Femur (tissue), 1 donor: Measurements from ENCODE around the gene TPGS1.
A peak's percentile ranks its signal among the peaks of the same experiment; 100 is the strongest.

Source experiments
- DNase-seq: peaks from one replicate; pipeline ENCODE4 v3.0.0-alpha.2; 2017

The TPGS1 gene

DNA sequence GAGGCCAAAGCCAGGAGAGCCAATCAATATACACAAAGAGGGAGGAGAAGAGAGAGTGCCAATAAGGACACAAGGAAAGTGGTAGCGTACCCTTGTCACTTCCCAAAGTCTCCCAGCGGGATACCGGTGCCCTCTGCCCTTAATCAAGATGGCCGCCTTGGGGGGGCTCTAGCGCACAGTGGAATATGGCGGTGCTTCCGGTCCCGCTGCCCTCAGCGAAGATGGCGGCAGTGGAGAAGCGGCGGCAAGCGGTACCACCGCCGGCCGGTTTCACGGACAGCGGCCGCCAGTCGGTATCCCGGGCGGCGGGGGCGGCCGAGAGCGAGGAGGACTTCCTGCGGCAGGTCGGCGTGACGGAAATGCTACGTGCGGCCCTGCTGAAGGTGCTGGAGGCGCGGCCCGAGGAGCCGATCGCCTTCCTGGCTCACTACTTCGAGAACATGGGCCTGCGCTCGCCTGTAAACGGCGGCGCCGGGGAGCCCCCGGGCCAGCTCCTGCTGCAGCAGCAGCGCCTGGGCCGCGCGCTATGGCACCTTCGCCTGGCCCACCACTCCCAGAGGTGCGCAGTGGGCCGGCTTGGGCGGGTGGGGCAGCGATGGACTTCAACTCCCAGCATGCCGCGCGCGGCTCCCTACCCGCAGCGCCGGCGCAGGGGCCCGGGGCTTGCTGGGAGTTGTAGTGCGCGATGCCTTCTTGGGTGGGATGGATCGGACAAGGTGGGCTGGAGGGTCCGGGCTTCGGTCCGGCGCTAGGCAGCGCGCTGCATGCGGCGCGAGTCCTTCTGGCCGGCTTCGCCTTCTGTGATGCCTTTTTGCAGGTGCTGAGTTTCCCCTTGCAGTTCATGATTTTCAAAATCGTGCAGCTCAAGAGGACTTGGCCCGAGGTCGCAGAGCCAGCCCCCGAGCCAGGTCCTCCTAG is at the start of gene TPGS1:
Gene TPGS1, plus strand, starts transcription at position 212 of the 918 bp plus-strand sequence. Its CDS starts 10 bp downstream, at position 222.
- DNase-seq = peak; percentile 86

- no peak for DNase-seq
Measured at GRCh38 chr19:457636-458035, 49.7 kb upstream of the TPGS1 start.

- DNase-seq = no peak
Measured at GRCh38 chr19:458091-459042, 48.9 kb upstream of the TPGS1 start.

DNA sequence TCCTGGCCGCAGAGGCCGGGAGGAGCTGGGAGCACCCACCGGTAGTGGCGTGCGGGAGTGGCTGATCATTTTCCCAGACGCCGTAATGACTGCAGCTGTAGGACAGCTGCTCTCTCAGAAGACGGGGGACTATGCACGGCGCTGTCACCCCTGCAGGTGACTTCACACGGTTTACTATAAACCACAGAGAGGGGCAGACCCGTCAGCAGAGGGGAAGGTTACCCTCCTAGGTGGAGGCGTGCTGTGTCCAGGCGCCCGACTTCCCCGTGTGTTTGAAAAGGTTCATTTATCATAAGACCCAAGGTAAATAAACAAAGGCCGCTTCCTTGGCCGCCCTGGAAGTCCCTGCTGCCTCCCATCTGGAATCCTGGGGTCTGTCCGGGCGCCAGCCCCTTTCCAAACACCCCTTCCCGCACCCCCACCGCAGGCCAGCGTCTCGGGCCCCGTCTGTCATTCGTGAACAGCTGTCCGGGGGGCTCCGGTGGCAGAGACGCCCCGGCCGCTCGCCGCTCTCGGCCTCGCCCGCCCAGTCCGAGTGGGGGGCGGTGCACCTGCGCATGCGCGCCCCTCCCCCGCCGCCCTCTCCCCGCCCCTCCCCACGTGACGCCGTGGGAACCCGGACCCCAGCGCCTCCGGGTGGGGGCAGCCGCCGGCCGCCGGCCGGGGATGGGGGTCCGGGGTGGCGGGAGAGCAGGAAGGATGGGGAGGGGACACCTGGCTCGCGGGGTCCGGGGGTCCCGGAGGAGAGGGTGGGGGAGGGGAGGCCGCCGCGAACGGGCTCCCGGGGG is 47.4 kb upstream of the TPGS1 start:
- DNase-seq = peak; percentile 85

DNA sequence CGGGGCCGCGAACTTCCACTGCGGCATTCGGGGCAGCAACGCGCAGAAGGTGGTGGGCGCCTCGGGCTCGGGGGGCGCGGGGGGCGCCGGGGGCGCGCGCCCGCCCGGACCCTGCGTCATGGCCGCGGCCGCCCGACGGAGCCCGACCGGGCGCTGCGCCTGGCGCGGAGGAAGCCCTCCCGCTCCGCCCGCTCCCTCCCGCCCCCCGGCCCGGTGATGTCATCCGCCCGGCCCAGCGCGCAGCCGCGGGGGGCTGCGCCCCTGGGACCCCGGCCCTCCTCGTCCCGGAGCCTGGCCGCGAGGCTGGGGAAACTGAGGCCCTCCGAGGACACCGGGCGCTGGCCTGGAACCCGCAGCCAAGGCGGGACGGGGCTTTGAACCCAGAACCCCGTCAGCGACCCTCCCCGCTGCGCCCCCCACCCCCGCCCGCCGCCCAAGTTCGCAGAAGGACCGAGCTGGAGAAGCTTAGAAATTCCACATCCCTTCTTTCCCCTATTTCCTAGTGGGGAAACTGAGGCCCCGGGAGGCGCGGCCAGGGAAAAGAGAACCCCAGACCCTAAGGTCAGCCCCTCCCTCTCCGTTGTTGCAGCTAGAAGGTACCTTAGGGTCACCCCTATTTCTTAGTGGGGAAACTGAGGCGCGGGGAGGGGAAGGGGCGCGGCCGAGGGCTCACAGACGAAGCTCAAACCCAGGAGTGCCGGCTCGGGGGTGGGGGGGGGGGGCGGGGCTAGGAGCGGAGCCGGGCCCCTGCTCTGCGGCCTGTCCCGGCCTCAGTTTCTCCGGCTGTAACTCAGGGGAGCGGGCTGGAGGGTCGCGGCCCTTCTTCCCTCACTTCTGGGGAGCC is 46.2 kb upstream of the TPGS1 start, which contains the start of gene SHC2:
Gene SHC2, minus strand, starts transcription at position 157 of the 844 bp plus-strand sequence. Its CDS starts 37 bp downstream, at position 120.
- peak; percentile 67 for DNase-seq

DNA sequence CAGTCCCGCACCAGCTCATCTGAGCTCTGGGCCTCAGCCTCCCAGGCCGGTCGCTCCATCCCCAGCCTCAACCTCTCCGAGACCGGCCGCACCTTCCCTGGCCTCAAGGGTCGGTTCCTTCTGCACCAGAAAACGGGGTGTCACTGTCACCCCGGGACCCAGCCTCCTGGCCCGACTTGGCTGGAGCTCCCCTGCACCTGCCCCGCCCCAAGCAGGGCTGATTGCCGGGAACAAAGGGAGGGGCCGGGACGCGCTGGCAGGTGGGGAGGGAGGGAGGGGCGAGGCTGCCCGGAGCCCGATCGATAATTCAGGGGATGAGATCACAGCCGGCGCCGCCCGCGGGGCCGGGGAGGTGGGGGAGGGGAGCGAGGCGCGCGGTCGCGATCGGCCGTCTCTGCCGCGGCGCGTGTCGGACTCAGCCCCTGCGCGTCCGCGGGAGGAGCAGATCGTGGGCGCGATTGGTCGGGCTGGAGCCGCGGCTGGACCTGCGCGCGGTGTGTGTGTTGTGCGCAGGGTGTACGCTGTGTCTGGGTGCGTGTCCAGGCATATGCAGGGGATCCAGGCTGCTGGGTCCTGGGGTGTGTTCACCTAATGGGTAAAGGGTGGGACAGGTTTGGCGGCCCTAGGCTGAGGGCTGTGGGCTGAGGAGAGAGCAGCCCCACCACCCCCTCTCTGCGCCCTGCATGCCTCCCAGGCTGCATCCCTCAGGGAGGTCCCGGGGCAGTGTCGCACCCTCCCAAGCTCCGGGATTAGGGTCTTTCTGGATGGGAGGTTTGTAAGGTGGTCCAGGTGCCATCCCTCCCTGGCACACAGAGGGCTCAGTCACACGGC is 45.4 kb upstream of the TPGS1 start:
- DNase-seq = peak; percentile 55

GRCh38 chr19:463483-464207 is 43.7 kb upstream of the TPGS1 start:
- DNase-seq = no peak

GRCh38 chr19:464208-464545 is 43.1 kb upstream of the TPGS1 start:
- DNase-seq = no peak

GRCh38 chr19:465056-465816 is 42.1 kb upstream of the TPGS1 start:
- DNase-seq = no peak

DNA sequence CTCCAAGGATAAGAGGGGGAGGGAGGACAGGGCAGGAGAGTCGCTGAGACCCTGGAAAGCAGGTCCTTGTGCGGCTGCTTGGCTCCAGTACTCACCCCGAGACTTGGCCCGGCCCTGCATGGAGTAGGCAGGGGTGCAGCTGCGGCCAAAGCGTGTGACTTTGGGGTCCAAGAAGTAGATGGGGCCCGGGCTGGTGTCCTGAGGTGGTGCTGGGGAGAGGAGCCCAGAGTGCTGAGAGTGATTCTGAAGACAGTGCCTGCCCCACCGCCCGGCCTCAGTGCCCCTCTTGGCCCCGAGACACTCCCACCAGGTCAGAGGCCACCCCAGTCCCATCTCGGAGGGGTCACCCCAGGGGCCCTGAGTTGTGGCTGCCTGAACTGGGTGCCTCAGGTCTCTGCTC is 39.7 kb upstream of the TPGS1 start:
- DNase-seq = no peak

DNA sequence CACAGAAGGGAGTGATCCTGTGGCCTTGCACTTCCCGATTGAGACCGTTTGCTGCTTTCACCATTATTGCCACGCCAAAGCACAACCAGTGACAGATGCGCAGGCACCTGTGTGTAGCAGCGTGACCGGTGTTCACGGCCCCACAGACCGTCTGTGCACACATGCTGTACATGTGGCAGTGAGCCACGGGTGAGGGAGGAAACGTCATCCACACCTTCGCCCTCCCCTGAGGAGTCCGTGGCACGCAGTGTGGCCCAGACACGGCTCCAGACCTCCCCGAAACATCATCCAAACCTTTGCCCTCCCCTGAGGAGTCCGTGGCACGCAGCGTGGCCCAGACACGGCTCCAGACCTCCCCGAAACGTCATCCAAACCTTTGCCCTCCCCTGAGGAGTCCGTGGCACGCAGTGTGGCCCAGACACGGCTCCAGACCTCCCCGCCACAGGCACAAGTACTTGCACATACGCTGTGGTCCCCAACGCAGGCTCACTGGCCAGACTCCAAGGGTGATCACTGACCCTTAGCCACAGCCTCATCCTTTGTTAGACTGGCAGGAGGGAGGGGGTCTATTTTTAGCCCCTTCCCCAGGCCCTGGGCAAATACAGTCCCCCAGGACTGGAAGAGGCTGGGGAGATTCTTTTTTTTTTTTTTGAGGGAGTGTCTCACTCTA is 38.6 kb upstream of the TPGS1 start:
- no peak for DNase-seq

- DNase-seq = no peak
Measured at GRCh38 chr19:469833-470232, 37.5 kb upstream of the TPGS1 start.

GRCh38 chr19:470701-471100 is 36.6 kb upstream of the TPGS1 start:
- DNase-seq = no peak

DNA sequence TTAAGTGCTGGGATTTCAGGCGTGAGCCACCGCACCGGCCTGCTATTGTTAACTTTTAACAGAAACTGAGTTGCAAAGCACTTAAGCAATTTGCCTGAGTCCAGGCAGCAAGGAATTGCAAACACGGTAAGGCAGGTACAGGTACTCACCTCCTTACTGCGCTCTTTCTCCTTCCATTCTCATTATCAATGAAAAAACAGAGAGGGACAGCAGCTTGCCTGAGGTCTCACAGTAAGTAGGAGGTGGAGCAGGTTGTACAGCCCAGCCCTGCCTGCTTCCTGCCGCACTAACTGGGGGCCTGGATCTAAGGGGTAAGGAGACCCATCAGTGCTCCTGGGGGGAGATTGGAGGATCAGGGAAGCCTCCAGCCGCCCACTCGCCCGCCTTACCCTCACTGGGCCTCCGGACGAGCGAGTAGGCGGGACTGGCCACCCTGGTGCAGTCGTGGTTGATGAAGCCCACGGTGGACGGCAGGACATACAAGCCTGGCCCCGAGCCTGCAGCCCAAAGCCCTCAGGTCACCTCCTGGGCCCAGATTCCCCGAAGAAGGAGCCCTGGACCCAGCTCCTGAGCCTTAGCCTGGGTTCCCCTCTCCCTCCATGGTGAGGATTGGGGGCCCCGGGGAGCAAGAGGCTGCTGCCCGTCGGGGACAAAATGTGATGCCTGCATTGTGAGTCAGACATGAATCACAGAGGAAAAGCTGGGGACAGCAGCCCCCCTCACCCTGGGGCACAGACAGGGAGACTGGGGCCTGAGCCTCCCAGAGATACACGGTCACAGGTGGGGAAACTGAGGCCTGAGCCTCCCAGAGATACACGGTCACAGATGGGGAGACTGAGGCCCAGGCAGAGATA is 35.1 kb upstream of the TPGS1 start:
- DNase-seq = no peak

DNA sequence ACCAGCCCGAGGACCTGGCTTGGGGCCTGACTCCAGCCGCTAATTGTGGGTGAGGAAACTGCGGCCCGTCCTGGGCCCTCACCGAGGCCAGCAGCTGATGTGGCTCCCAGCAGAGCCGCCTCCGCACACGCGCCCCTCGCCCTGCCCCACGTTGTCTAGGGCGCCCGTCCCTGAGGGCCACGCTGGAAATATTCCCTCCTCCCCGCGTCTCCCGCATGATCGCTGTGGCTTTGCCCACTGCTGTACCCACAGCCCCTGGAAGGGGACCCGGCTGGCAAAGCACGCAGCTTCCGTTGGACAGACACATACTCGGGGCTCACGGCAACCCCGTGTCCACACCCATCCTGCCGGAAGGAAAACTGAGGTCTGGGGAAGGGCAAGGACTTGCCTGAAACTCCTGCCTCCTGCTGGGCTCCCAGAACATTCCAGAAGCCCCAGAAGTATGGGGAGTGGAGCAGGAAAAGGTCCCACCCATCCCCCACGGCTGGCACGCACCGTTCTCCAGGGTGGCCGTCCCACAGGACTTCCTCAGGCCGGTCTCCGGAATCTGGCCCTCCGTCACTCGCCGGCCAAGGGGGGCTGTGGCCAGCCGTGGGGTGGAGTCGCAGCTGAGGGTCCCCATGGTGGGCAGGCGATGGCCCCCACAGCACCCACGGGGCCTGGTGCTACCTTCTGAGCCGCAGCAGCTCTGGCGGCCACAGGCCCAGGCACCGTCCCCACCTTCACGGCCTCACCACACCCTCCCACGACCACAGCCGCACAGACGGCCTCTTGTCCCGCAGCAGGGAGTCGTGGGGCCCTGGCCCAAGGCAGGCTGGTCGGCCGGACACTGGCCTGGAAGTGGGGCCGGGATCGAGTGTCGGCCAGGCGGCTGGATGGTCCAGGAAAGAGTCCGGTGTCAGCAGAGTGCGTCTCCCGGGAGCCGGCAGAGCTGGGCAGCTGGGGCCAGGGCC is 32.9 kb upstream of the TPGS1 start:
- no peak for DNase-seq

GRCh38 chr19:475360-475759 is 31.9 kb upstream of the TPGS1 start:
- DNase-seq = no peak
